GM18907 (cell line): Measurements from ENCODE around the gene S100P.
"Not testable (repeated sequence)": the region's sequence is repeated elsewhere in the genome, so short reads cannot be mapped to it uniquely, and the experiment has no call there.

Experiments used
- ATAC-seq: cut with Tn5 transposase; IDR thresholded peaks from one replicate; pipeline ENCODE4 v1.9.1; 2021; ENCODE audit warnings: mild to moderate bottlenecking, moderate library complexity; ENCODE audit not compliant: unreplicated experiment

The S100P gene

DNA sequence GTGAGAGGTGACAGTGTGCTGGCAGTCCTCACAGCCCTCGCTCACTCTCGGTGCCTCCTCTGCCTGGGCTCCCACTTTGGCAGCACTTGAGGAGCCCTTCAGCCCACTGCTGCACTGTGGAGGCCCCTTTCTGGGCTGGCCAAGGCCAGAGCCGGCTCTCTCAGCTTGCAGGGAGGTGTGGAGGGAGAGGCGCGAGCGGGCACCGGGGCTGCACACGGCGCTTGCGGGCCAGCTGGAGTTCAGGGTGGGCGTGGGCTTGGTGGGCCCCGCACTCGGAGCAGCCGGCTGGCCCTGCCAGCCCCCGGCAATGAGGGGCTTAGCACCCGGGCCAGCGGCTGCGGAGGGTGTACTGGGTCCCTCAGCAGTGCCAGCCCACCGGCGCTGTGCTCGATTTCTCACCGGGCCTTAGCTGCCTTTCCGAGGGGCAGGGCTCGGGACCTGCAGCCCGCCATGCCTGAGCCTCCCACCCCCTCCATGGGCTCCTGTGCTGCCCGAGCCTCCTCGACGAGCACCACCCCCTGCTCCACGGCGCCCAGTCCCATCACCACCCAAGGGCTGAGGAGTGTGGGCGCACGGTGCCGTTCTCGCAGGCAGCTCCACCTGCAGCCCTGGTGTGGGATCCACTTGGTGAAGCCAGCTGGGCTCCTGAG, 21.0 kb upstream of the S100P start:
- not testable (repeated sequence) for ATAC-seq

DNA sequence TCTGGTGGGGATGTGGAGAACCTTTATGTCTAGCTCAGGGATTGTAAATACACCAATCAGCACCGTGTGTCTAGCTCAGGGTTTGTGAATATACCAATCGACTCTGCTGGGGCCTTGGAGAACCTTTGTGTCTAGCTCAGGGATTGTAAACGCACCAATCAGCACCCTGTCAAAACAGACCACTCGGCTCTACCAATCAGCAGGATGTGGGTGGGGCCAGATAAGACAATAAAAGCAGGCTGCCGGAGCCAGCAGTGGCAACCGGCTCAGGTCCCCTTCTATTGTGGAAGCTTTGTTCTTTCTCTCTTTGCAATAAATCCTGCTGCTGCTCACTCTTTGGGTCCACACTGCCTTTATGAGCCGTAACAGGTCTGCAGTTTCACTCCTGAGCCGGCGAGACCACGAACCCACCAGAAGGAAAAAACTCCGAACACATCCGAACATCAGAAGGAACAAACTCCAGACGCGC, 20.5 kb upstream of the S100P start:
- ATAC-seq = not testable (repeated sequence)

DNA sequence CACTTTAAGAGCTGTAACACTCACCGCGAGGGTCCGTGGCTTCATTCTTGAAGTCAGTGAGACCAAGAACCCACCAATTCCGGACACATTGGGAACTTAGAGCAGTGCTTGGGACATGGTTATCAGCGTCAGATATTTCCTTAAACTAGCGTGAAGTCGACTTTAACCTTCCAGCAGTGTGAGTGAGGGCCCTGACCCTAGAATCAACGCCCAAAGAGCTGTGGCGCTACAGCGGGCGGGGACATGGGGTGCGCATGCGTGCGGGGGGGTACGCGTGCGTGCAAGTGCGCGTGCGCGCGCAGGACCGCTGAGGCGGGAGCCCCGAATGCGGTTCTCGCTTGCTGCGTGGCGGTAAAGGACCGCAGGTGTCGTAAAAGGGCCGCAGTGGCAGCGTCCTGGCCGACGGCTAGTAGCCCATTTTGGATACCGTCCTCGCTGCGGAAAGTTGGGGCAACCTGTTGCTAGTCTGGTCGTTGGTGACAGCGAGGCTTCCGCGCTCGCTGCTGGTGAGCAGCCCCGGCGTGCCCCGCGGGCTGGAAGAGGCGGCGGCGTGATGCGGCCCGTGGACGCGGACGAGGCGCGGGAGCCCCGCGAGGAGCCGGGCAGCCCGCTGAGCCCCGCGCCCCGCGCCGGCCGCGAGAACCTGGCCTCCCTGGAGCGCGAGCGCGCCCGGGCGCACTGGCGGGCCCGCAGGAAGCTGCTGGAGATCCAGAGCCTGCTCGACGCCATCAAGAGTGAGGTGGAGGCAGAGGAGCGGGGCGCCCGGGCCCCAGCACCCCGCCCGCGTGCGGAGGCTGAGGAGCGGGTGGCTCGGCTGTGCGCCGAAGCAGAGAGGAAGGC, 19.8 kb upstream of the S100P start:
- peak; percentile 76 for ATAC-seq

DNA sequence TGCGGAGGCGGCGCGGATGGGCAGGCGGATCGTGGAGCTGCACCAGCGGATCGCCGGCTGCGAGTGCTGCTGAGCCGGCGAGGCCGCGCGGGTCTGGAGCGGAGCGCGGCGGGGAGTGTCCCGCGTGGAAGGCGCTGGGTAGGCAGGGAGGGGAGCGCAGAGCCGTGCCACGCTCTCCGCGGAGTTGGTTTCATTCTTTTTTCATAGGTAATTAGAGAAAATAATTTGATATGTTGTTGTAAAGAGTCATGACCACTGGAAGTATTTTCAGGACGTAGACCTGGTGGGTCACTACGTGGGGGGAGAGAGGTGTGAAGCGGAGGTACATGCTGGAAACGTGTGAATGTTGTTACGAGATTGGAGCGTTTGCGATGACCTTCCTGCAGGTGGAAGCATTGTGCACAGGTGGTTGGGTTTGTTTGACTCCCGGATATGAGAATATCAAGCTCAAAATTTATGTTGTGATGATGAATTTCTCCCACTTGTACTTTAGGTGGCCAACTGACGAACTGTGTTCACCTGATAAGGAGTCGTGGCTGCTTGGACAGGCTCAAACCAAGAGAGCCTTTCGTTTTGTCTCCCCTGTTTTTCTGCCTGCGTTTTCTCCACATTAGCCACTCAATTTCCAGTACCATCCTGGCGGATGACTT, 19.1 kb upstream of the S100P start:
- peak; percentile 36 for ATAC-seq

DNA sequence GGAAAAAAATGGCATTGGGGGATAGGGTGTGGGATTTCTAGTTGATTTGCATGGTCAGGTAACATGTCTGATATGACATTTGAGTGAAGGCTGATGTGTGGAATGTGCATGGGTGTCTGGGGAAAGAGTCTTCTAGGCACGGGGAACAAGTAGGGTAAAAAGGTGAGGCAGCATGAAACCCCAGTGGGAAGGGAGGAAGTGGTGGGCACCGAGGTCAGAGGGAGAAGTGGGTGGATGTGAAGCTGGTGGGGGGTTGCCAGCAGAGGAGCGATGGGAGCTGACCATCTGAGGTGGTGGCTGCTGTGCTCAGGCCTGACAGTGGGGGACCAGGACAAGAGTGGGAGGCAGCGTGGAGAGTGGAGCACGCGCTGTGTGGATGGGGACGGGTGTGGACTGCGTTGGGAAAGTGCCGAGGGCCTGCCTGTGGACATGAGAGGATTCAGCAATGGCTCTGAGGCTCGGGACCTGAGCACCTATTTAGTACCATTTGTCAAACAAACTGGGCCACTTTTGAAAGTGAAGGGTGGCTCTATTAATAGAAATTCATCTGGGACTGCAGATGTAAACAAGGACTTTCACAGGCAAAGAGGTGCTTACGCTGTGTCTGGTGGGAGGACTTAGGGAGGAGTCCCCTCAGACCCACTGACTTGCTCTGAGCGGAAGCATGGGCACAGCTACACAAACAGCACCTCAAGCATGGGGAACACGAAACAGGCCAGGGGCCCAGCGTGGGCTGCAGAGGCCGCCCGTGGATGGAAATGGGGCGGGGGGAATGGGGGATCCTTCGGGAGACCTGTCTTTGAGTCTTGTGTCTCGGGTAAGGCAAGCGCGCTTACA, 16.7 kb upstream of the S100P start:
- ATAC-seq = no peak

DNA sequence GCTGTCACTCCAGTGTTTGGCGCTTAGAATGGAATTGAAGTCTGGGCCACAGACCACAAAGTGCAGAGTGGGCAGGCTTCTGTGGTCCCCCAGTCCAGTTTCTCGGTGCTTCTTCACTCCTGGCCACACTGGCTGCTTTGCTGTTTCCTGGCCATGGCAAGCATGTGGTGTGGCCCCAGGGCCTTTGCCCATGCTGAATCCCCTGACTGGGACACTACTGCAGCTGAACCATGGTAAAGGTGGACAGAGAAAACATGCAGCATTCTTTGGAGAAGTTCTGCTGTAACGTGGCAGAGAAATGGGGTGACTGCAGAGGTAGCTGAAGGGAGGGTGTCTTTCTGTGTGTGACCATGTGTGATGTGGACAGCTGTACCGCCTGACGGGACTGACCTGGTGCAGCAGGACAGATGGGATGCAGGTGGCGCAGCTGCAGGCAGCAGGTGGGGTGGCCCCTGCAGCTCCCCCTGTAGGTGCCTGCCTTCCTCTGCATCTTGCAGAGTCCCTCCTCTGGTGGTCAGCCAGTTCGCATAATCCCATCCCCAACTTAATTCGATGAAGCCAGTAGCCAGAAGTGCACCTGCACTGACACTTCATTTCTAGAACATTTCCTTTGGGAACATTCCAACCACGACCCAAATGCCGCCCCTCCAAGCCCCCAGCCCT, 13.2 kb upstream of the S100P start:
- no peak for ATAC-seq

DNA sequence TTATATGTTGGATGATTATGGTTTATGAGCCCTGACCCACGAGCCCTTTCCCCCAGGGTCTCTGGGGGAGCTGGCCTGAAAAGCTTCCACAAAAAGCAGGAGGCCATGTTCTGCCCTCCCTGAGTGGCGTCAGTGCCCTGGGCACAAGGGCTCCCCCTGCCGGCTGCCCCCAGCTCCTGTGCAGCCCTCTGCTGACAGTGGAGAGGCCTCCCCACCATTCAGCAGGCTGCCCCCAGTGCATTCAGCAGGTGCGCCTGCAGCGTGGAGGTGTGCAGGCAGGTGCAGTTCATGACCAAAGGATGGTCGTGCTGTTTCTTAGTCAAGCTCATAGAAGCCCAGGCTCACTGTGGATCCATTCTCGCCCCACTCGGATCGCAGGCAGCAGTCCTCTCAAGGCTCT, 12.5 kb upstream of the S100P start:
- ATAC-seq = no peak

DNA sequence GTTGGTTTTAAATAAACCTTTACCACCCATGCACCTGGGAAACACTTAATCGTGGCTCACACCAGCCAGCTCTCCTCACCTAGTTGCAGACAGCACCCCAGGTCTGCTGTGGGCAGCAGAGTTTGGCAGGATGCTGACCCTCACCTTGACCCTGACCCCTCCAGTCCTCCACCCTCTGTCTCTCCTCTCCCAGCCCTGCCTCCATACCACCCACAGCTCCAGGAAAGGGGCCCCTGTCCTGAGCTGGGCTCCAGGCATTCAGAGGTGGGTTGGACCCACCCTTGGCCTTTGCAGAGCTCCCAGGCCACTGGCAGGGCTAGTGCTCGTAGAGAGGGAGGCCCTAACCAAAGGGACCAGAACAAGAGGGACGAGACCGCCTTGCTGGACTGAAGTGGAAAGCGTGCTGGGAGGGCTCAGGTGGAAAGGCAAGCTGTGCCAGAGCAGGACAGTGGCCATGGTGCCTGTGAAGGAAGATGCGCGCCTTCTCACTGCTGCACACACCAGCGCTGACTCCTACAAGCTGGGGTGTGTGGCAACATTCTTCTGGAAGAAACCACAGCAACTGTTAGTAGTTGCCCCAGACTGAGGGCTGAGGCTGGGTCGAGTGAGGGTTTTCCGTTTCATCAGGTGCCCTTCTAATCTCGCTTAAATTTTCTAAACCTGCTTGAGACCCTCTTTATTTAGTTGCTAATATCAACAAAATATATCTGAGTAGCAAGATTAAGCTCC, 10.7 kb upstream of the S100P start:
- no peak for ATAC-seq

DNA sequence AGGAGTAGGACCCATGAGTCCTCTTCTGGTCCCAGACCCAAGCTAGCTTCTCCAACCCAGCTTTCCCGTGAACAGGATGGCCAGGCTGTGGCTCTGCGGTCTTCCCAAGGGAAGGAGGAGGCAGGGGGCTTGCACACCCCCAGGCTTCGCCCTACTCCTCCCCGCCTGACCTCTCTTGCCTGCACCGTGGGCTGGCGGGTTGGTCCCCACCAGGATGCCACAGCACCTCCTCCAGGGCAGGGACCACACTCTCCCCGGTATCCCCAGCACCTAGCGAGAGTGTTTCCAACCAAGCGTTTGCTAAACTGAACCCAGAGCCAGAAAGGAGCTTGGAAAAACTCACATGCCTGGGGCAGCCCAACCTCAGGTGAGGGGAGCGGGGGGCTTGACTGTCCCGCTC, 9.0 kb upstream of the S100P start:
- ATAC-seq = no peak

DNA sequence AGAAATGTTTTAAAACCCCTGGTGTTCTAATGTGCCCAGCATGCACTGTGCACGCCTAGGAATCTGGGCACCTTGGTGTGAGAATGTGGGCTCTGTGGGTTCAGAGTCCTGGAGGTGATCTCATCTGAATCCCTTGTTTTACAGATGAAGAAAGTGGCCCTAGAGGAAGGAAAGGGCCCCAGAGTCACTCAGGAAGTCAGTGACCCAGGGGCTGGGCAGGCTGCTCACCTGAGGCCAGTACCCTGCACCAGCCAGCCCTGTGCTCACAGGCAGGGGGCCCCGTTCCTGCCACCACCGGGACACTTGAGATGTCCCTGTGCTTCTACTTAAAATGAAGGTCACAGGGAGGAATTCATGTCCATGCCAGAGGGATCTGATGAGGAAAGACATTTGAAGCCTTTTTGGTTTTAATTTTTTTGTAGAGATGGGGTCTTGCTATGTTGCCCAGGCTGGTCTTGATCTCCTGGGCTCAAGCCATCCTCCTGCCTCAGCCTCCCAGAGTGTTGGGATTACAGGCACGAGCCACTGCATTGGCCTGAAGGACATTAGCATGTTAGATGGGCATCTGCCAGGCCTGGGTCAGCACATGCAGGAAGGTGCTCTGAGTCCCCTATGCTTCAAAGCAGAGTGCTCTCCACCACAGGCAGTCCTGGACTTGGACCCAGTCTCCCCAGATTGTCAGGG, 7.4 kb upstream of the S100P start:
- no peak for ATAC-seq

DNA sequence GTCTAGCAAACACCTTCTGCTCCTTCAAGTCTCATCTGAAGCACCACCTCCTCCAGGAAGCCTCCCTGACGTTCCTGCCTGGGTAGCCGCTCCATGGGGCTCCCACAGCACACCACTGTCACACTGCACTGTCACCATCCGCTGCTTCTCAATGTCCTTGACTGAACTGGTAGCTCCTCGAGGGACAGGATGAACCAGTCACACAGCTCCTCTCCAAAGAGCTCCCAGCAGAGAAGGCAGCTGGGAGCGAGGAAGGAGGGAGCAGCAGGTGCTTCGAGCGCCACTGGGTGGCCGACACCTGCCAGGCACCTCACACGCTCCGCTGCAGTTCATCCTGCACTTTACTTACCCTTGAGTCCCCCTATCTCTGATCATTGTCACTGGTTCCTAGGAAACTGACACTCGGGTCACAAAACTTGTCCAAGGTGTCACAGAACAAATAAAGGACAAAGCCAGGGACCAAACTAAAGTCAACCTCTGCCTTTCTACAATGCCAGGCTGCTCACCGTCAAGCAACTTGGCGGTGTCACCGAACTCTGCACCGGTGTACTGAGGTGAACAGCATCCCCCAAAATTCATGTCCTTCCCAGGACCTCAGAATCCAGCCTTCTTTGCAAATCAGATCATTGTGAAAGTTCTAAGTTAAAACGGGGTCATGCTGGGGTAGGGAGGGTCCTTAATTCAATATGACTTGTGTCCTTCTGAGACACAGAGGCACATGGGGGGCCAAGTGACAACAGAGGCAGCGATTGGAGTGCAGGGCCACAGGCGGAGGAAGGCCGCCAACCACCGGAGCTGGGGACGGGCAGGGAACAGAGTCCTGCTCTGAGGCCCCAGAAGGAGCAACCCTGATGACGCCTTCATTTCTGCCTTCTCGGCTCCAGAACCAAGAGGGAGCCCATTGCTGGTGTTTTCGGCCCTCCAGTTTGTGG, 5.5 kb upstream of the S100P start:
- no peak for ATAC-seq

DNA sequence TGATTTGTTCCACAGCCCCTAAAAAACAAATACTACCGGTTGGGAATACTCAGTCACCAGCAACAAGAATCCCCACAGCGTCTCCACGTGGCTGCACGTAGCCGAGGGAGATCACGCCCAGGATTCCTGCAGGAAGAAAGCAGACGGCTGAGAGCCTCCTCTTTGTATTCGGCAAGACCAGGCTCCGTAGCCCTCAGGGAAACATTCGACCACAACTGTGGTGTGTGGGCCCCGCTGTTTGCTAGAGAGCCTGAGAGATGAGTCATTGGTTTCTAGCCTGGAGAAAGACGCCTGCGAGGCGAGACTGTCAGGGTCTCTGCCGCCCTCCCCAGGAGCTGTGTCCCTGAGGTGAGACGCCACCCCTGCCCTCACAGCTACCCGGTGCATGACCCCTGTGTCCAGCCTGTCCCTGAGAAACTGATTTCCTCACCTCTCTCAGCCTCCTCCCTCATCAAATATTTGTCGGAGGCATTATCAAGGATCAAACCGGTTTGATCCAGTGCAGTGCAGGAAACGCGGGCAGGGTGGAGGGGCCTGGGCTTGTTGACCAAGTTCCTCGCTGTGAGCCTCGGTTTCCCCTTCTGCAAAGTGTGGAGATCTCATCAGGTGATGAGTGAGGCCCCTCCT, 4.7 kb upstream of the S100P start:
- peak; percentile 79 for ATAC-seq

DNA sequence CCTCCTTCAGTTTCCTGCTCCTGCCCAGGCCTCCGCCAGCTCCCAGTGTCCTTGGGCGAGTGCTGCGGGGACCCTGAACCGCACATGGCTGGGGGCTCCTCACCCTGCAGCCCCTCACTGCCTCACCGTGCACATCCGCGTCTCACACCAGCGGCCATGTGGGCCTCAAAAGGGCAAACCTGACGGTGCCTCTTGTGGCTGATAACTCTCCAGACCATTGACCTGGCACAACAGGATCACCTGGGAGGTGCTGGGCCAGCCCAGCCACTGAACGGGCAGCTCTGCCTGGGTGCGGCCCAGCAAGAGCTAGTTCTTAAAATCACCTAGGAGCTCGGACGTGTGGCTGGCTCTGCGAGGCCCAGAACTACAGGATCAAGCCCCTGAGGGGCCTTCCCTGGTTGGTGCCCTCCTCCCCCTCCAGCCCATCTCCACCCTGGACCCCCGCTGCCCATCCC, 4.1 kb upstream of the S100P start:
- no peak for ATAC-seq

DNA sequence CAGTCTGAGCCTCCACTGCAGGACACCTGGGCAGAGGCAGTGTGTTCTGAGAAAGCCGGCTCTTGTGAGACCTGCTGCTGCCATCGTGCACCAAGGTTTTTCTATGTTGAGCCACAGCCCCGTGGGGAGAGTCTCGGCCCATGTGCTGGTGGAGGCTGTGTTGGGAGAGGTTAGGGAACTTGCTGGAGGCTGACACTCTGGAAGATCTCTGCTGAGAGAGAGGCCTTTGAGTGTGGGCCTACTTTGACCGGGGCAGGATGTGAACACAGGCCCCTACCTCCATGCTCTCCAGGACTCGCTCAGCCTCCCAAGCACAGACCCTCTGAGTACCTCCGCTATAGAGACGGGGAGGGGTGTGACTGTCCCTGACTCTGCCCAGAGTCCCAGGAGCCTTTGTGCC, 1.3 kb upstream of the S100P start:
- ATAC-seq = no peak

DNA sequence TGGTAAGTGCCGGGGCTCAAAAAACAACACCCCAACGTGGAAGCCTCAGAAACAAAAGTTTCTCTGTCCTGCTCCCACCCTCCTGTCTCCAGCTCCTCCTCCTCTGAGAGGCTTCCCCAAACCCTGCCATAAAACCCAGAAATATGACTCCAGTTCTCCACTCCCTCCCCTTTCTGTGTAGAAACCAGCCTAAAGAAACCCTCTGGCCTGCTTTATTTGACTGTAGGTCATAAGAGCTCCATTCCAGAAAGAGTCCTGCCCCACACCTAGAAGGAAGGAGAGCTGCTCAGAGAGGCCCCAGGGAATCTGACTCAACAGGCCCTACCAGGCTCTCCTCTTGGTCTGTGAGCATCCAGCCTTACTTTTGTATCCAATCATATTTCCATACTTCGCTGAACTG, 872 bp upstream of the S100P start:
- ATAC-seq = no peak

DNA sequence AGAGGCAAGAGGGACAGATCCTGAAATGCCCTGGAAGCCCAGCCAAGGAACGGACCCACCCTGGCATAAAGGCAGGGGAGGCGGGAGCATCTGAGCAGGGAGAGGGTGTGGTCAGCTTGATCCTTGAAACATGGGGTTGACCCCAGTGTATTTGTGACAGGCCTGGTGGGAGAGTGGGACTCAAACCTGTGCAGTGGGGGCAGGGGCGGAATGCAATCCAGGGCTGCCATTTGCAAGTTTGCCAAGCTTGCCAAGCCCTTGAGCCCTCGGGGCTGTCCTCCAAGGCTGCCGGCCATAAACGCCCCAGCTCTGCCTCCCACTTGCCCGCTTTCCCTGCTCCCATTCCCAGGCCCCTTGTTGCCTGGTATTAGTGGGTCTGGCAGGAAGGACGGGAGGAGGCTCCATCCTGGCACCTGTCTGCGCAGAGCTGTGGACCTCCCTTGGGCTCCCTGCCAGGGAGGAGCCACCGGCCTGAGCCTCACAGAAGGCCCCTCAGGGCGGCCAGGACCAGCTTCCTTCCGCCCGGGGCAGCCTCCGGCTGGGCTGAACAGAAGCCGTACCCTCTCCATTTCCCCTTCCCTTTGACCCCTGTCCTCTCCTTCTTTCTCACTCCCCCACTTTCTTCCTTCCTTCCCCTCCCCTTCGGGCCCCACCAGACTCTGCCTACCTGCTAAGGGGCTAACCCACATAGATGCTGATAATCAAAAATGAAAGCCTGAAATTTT, 661 bp downstream of the S100P start:
- no peak for ATAC-seq
